ENCODE measurements around the gene LAMTOR5. TPM values are rescaled to one million over a fixed set of nuclear protein-coding genes. Genes with fewer than 3 reads are reported as not detected.

LAMTOR5 gene
- polyA plus RNA-seq, 3 donors: 304 to 420 (median 368) TPM

GRCh38 chr1:110393286-110393685, 14.2 kb downstream of the LAMTOR5 start:
- Histone ChIP-seq H3K4me1 (ENCODE audit: control insufficient read depth in 1 of 2, insufficient read depth in 2 of 2, low read length in 2 of 2) (no peaks in the 10 kb centered on the region), H3K79me2 (ENCODE audit: insufficient read depth, low read length) (no peaks in the 10 kb centered on the region), H3K4me3 (replicated peaks in 1 of 3; ENCODE audit: low read depth in 2 of 3, low read length in 3 of 3) (no peak overlapping the region), H3K4me2 (replicated peaks; ENCODE audit: extremely low read depth, low read length, poor library complexity, severe bottlenecking) (no peak overlapping the region), H3K9me3 (replicated peaks in 1 of 2; ENCODE audit: control insufficient read depth in 1 of 2, insufficient read depth in 1 of 2, low read length in 2 of 2) (peaks cover 0 to 4% of the 10 kb centered on the region in 2 donors), H3K9ac (ENCODE audit: insufficient read depth, low read length, poor library complexity, severe bottlenecking) (no peak overlapping the region), H3K27ac (ENCODE audit: low read depth in 1 of 2, low read length in 2 of 2) (no peak overlapping the region), H3K27me3 (ENCODE audit: control insufficient read depth in 2 of 2, insufficient read depth in 2 of 2, low read length in 2 of 2) (no peaks in the 10 kb centered on the region), H2AFZ (ENCODE audit: insufficient read depth, low read depth, low read length, poor library complexity, severe bottlenecking) (no peak overlapping the region), H4K20me1 (ENCODE audit: insufficient read depth, low read length) (no peaks in the 10 kb centered on the region), H3K36me3 (replicated peaks in 1 of 2; ENCODE audit: control insufficient read depth in 1 of 2, insufficient read depth in 2 of 2, low read length in 2 of 2) (peaks cover 7 to 32% of the 10 kb centered on the region in 2 donors)
- H3K27ac Mint-ChIP-seq: no peak overlapping the region
- peaks cover 33 to 63% of the 10 kb centered on the region in 2 donors for H3K36me3 Mint-ChIP-seq
- H3K4me1 Mint-ChIP-seq: no peaks in the 10 kb centered on the region
- intact Hi-C loops (cut with micrococcal nuclease): no loop called here
- no peaks in the 10 kb centered on the region for H3K27me3 Mint-ChIP-seq (ENCODE audit: low read depth in 3 of 3)
- DNase-seq: no peak
- 100% methylated on average over 1 of the region's 2 CpGs for whole genome bisulfite sequencing (ENCODE audit: insufficient coverage)
- no peak overlapping the region for H3K4me3 Mint-ChIP-seq
- peaks cover 0 to 6% (median 4%) of the 10 kb centered on the region in 7 donors for H3K9me3 Mint-ChIP-seq
- TF ChIP-seq, protein P1, sequence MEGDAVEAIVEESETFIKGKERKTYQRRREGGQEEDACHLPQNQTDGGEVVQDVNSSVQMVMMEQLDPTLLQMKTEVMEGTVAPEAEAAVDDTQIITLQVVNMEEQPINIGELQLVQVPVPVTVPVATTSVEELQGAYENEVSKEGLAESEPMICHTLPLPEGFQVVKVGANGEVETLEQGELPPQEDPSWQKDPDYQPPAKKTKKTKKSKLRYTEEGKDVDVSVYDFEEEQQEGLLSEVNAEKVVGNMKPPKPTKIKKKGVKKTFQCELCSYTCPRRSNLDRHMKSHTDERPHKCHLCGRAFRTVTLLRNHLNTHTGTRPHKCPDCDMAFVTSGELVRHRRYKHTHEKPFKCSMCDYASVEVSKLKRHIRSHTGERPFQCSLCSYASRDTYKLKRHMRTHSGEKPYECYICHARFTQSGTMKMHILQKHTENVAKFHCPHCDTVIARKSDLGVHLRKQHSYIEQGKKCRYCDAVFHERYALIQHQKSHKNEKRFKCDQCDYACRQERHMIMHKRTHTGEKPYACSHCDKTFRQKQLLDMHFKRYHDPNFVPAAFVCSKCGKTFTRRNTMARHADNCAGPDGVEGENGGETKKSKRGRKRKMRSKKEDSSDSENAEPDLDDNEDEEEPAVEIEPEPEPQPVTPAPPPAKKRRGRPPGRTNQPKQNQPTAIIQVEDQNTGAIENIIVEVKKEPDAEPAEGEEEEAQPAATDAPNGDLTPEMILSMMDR (IDR thresholded peaks at IDR 0.05): no peak

GRCh38 chr1:110390692-110391245, 16.7 kb downstream of the LAMTOR5 start, which contains the start of gene SLC16A4:
SLC16A4 (minus strand) TSS chr1:110391026; CDS start chr1:110389323, 1,703 bp downstream.
- Mint-ChIP-seq H3K4me1 (no peaks in the 10 kb centered on the region), H3K27me3 (ENCODE audit: low read depth in 3 of 3) (no peaks in the 10 kb centered on the region), H3K27ac (peak within 1 kb of the TSS in 1 of 7 donors; percentile 44), H3K9me3 (peaks cover 0 to 4% (median under 1%) of the 10 kb centered on the region in 7 donors), H3K4me3 (no peak within 1 kb of the TSS), H3K36me3 (peaks cover 42 to 64% of the 10 kb centered on the region in 2 donors)
- Histone ChIP-seq H3K9ac (ENCODE audit: insufficient read depth, low read length, poor library complexity, severe bottlenecking) (no peak within 1 kb of the TSS), H3K27me3 (ENCODE audit: control insufficient read depth in 2 of 2, insufficient read depth in 2 of 2, low read length in 2 of 2) (no peaks in the 10 kb centered on the region), H3K27ac (ENCODE audit: low read depth in 1 of 2, low read length in 2 of 2) (no peak within 1 kb of the TSS), H3K79me2 (ENCODE audit: insufficient read depth, low read length) (no peaks in the 10 kb centered on the region), H2AFZ (ENCODE audit: insufficient read depth, low read depth, low read length, poor library complexity, severe bottlenecking) (no peak within 1 kb of the TSS), H4K20me1 (ENCODE audit: insufficient read depth, low read length) (no peaks in the 10 kb centered on the region), H3K36me3 (replicated peaks in 1 of 2; ENCODE audit: control insufficient read depth in 1 of 2, insufficient read depth in 2 of 2, low read length in 2 of 2) (peaks cover 7 to 41% of the 10 kb centered on the region in 2 donors), H3K9me3 (replicated peaks in 1 of 2; ENCODE audit: control insufficient read depth in 1 of 2, insufficient read depth in 1 of 2, low read length in 2 of 2) (no peaks in the 10 kb centered on the region), H3K4me3 (replicated peaks in 1 of 3; ENCODE audit: low read depth in 2 of 3, low read length in 3 of 3) (no peak within 1 kb of the TSS), H3K4me1 (ENCODE audit: control insufficient read depth in 1 of 2, insufficient read depth in 2 of 2, low read length in 2 of 2) (no peaks in the 10 kb centered on the region), H3K4me2 (replicated peaks; ENCODE audit: extremely low read depth, low read length, poor library complexity, severe bottlenecking) (no peak within 1 kb of the TSS)
- no CpG with 5 or more reads among the region's 8 CpGs for WGBS (ENCODE audit: insufficient coverage)
- DNase-seq: no peak
- TF ChIP-seq, protein P1 (IDR thresholded peaks at IDR 0.05): no peak
- intact Hi-C loops (cut with micrococcal nuclease): no loop called here
